HepG2 (cell line): ENCODE data around the gene MYL6. TPM values are rescaled to one million over a fixed set of nuclear protein-coding genes. Genes with fewer than 3 reads are reported as not detected.
A peak's percentile ranks its signal among the peaks of the same experiment; 100 is the strongest.

Source experiments
- ATAC-seq: fragments of 200-7000 bp; cut with Tn5 transposase; 3 replicates; pipeline ENCODE4 v1.9.1; 2020; ENCODE audit warnings: mild to moderate bottlenecking, moderate library complexity
- BruUV-seq: library from RNA; stranded (reverse); fragments of 400-500 nt; replicated peaks from 2 replicates; lab custom pipeline; 2021; lab: Mats Ljungman, UMichigan
- CTCF ChIA-PET: fragments of 300-600 bp; formaldehyde crosslinking; extraction: SDS; loops from one replicate; lab custom pipeline; 2021; ENCODE audit warnings: low total read pairs, inconsistent platforms, low intra/inter-chr PET ratio; lab: Yijun Ruan, JAX
- POLR2A ChIA-PET: fragments of 350-600 bp; sonication (Branson Sonifier 250); formaldehyde crosslinking; loops from one replicate; lab custom pipeline; 2020; ENCODE audit warnings: antibody characterized with exemption, inconsistent platforms; lab: Yijun Ruan, JAX
- DNase-seq: peaks from one replicate; pipeline ENCODE4 v3.0.0-alpha.2; 2015; ENCODE audit warnings: low spot score
- FAIRE-seq: peaks from 3 replicates; lab custom pipeline; 2011; peaks lifted over from hg19 to GRCh38; lab: Jason Lieb, UNC
- H2AFZ ChIP-seq: one replicate; pipeline ENCODE4 v1.6.1; 2011; ENCODE audit warnings: low read length, inconsistent platforms
- H3K27ac ChIP-seq: fragments of 300-600 bp; 3 replicates; pipeline ENCODE4 v1.8.0; 2011; ENCODE audit warnings: mixed run types, mild to moderate bottlenecking, mixed read lengths, low read length, inconsistent platforms; ENCODE audit not compliant: insufficient read depth; ENCODE audit errors: extremely low read length
- H3K27me3 ChIP-seq, 2 experiments: fragments of 200-600 bp in 1 of 2; 2 replicates in 1 of 2; 3 replicates in 1 of 2; pipeline versions ENCODE4 v1.6.0 to v1.8.0; 2011; ENCODE audit warnings: low read length in 2 of 2, mild to moderate bottlenecking in 2 of 2, moderate library complexity in 2 of 2, inconsistent platforms in 1 of 2; ENCODE audit not compliant: insufficient read depth in 2 of 2, control insufficient read depth in 1 of 2
- H3K36me3 ChIP-seq, 2 experiments: fragments of 200-600 bp in 1 of 2; replicated peaks in 1 of 2; 2 replicates in 1 of 2; 3 replicates in 1 of 2; pipeline versions ENCODE4 v1.5.1 to v1.8.0; 2011; ENCODE audit warnings: low read length in 2 of 2, inconsistent platforms in 1 of 2; ENCODE audit not compliant: insufficient read depth in 2 of 2, control insufficient read depth in 1 of 2
- H3K4me1 ChIP-seq: 2 replicates; pipeline ENCODE4 v1.5.1; 2012; ENCODE audit warnings: low read length, inconsistent platforms; ENCODE audit not compliant: insufficient read depth
- H3K4me2 ChIP-seq: 2 replicates; pipeline ENCODE4 v1.6.0; 2011; ENCODE audit warnings: low read depth, low read length, inconsistent platforms
- H3K4me3 ChIP-seq, 3 experiments: fragments of 200-600 bp in 1 of 3; sonication (generic), shearing (Covaris generic) in 1 of 3; replicated peaks in 1 of 3; 2 replicates each; pipeline ENCODE4 v1.5.1; 2011 to 2016; ENCODE audit warnings: low read length in 3 of 3, inconsistent platforms in 2 of 3, low read depth in 2 of 3, mild to moderate bottlenecking in 2 of 3, control low read depth in 1 of 3, mixed read lengths in 1 of 3; ENCODE audit not compliant: insufficient read depth in 1 of 3
- H3K79me2 ChIP-seq: one replicate; pipeline ENCODE4 v1.6.1; 2011; ENCODE audit warnings: low read length, inconsistent platforms; ENCODE audit not compliant: insufficient read depth
- H3K9ac ChIP-seq: 2 replicates; pipeline ENCODE4 v1.6.0; 2011; ENCODE audit warnings: mild to moderate bottlenecking, low read depth, low read length, inconsistent platforms; ENCODE audit not compliant: insufficient read depth
- H3K9me3 ChIP-seq: 2 replicates; pipeline ENCODE4 v1.5.1; 2012; ENCODE audit warnings: mild to moderate bottlenecking, low read length
- H4K20me1 ChIP-seq: 2 replicates; pipeline ENCODE4 v1.6.0; 2011; ENCODE audit warnings: inconsistent platforms, mild to moderate bottlenecking, low read length, moderate library complexity; ENCODE audit not compliant: insufficient read depth
- AGO2 ChIP-seq: fragments of 200-400 bp; formaldehyde crosslinking; optimal IDR thresholded peaks from 2 replicates; pipeline ENCODE3; 2017; ENCODE audit warnings: mild to moderate bottlenecking, low read depth, low read length, moderate library complexity
- IKZF1 ChIP-seq: fragments of 450-650 bp; IDR thresholded peaks from 2 replicates; pipeline ENCODE4 v1.7.1; 2016
- NR2C2 ChIP-seq: sonication (generic); formaldehyde crosslinking; IDR thresholded peaks from 2 replicates; pipeline ENCODE4 v1.4.0; 2020; ENCODE audit warnings: missing genetic modification reagents, mild to moderate bottlenecking, moderate library complexity, borderline replicate concordance
- POLR2A ChIP-seq, 2 experiments: IDR thresholded peaks; 2 replicates each; pipeline ENCODE4 v1.6.1; 2011; ENCODE audit warnings: low read depth in 2 of 2, low read length in 2 of 2, mild to moderate bottlenecking in 1 of 2, moderate library complexity in 1 of 2; ENCODE audit not compliant: insufficient read depth in 1 of 2
- POLR2AphosphoS5 ChIP-seq: IDR thresholded peaks from 2 replicates; pipeline ENCODE4 v1.6.1; 2012; ENCODE audit warnings: low read depth, low read length
- POLR2G ChIP-seq: fragments of 200-400 bp; formaldehyde crosslinking; IDR thresholded peaks from 2 replicates; pipeline ENCODE4 v1.6.1; 2018; ENCODE audit warnings: mild to moderate bottlenecking, low read depth, low read length, moderate library complexity
- RBFOX2 ChIP-seq: fragments of 200-400 bp; formaldehyde crosslinking; IDR thresholded peaks from 2 replicates; pipeline ENCODE4 v1.6.1; 2017; ENCODE audit warnings: low read depth, mild to moderate bottlenecking, low read length
- RBM22 ChIP-seq: fragments of 200-400 bp; formaldehyde crosslinking; optimal IDR thresholded peaks from 2 replicates; pipeline ENCODE3; 2017; ENCODE audit warnings: mild to moderate bottlenecking, low read length, moderate library complexity
- SETDB1 ChIP-seq: sonication (generic); formaldehyde crosslinking; IDR thresholded peaks from 2 replicates; pipeline ENCODE4 v1.5.1; 2020; ENCODE audit warnings: missing genetic modification reagents, mild to moderate bottlenecking, borderline replicate concordance
- SSRP1 ChIP-seq: IDR thresholded peaks from 2 replicates; pipeline ENCODE4 v1.6.1; 2016; ENCODE audit warnings: control low read depth
- TERF1 ChIP-seq: sonication (generic); formaldehyde crosslinking; IDR thresholded peaks from 2 replicates; pipeline ENCODE4 v1.8.0; 2022; ENCODE audit warnings: mild to moderate bottlenecking, missing genetic modification reagents, moderate library complexity
- WGBS: methylation state at CpG from one replicate; pipeline ENCODE4 v1.1.6; 2017; ENCODE audit warnings: low lambda C conversion rate; 5-methylcytosine and 5-hydroxymethylcytosine counted together
- in situ Hi-C: cut with HindIII; loops from 2 replicates; pipeline ENCODE4 v1.10.0; 2017; ENCODE audit warnings: low pct_unique_long_range_greater_than_20kb; ENCODE audit not compliant: extremely low pct_ligation_motif_present
- intact Hi-C: fragments of 100-400 bp; cut with micrococcal nuclease; formaldehyde crosslinking; loops from one replicate; pipeline ENCODE4 v1.10.0; 2022; ENCODE audit not compliant: unreplicated experiment
- polyA plus RNA-seq, 8 experiments: library from polyadenylated mRNA; depleted of rRNA in 3 of 8; stranded (reverse) in 7 of 8; unstranded in 1 of 8; fragments of >200 nt; fragmentation: Illumina TruSeq in 4 of 8; extraction: Trizol in 4 of 8; gene quantifications; 2 replicates each; pipeline versions ENCODE4 v1.2.1 to v1.2.3, GENCODE V29; 2011 to 2016; ENCODE audit warnings: low read depth in 4 of 8, missing spikeins in 1 of 8, mixed read lengths in 1 of 8; ENCODE audit not compliant: insufficient read depth in 1 of 8
- total RNA-seq, 5 experiments: library from RNA; depleted of rRNA; stranded (reverse); fragments of >200 nt; fragmentation: Illumina TruSeq; extraction: Trizol; gene quantifications; 2 replicates each; pipeline ENCODE4 v1.2.3, GENCODE V29; 2016; ENCODE audit warnings: low read depth in 1 of 5
- TF ChIP-seq, protein P1 (sequence below): sonication (generic); formaldehyde crosslinking; IDR thresholded peaks from 2 replicates; pipeline ENCODE4 v1.5.0; 2020; ENCODE audit warnings: mild to moderate bottlenecking, missing genetic modification reagents

Gene MYL6
- total and polyA plus RNA-seq, 2 of the 13 experiments (the other 11 are each of a cell fraction or from before 2014, with no cell fraction given): 1,127 to 1,192 TPM

DNA sequence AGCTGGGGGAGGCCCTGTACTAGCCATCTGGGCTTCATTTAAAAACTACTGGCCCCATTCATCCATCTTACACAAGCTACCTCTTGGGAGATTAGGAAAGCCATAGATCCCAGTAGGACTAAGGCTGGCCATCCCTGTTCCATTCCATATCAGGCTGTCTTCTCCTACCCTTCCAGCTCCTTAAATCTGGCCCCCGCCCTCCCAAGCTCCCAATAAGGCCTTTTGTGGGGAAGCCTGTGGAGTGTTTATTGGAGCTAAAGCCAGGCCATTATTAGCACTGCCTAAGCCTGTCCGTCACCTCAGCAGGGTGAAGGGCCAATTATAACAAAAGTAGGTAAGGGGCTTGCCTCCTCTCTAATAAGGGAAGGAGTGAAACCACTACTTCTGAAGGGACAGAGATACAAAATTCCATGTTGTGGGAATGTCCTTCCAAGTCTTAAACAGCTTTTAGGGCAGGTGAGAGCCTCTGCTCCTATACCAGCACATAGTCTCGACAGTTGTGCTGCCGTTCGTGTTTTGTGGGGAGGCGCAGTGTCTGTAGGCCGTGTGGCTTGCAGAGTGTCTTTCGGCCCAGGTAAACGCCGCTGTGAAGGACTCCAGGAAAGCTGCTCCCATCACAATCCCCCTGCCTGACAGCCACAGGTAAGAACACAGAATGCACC, 3.7 kb downstream of the MYL6 start:
- ATAC-seq: no peak

GRCh38 chr12:56162468-56163290, 4.5 kb downstream of the MYL6 start:
- in situ Hi-C loops (no loop called here), intact Hi-C loops (no loop called here)
- ChIA-PET CTCF (no interaction called here), POLR2A (interaction anchor here (0.7 to 3.3 kb wide), 8 partner anchors 11 to 59 kb away, joined by 3 to 20 read pairs (median 6); partner anchors contain the start of genes ESYT1, RNF41, SMARCC2 and ZC3H10)
- no peak for ATAC-seq
- Histone ChIP-seq H3K36me3 (peaks cover 33 to 60% of the 10 kb centered on the region in 2 experiments), H3K9ac (no peak overlapping the region), H2AFZ (no peak overlapping the region), H3K4me1 (peaks cover 28% of the 10 kb centered on the region), H3K27me3 (no peaks in the 10 kb centered on the region; a peak in 1 of 5 replicates), H3K4me2 (no peak overlapping the region), H3K27ac (no peak overlapping the region), H3K79me2 (peaks cover 25% of the 10 kb centered on the region), H3K4me3 (no peak overlapping the region), H4K20me1 (peaks cover 28% of the 10 kb centered on the region), H3K9me3 (no peaks in the 10 kb centered on the region)
- FAIRE-seq: no peak
- TF ChIP-seq RBM22 (peak; percentile 49), POLR2A (IDR thresholded peaks at IDR 0.05; ENCODE audit: insufficient read depth in 1 of 2, low read depth in 2 of 2, low read length in 2 of 2) (peak; percentile 45 to 51; a peak in 3 of 4 replicates), POLR2G (peak; percentile 53; the same call in 1 of the 2 replicates), TERF1 (CRISPR knock-in tag) (no peak), POLR2AphosphoS5 (peak; percentile 42; the same call in 1 of the 2 replicates), RBFOX2 (0 out of 2 replicates have a peak, but pooled peaks have one; percentile 19)
- TF ChIP-seq, protein P1, sequence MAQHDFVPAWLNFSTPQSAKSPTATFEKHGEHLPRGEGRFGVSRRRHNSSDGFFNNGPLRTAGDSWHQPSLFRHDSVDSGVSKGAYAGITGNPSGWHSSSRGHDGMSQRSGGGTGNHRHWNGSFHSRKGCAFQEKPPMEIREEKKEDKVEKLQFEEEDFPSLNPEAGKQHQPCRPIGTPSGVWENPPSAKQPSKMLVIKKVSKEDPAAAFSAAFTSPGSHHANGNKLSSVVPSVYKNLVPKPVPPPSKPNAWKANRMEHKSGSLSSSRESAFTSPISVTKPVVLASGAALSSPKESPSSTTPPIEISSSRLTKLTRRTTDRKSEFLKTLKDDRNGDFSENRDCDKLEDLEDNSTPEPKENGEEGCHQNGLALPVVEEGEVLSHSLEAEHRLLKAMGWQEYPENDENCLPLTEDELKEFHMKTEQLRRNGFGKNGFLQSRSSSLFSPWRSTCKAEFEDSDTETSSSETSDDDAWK (CRISPR knock-in tag): no peak
- DNase-seq: no peak
- WGBS: 95% methylated on average over 11 of the region's 11 CpGs
- TSS peak; percentile 34 for BruUV-seq

More for the DNA sequence above, 3.7 kb downstream of the MYL6 start:
- Histone ChIP-seq H3K79me2 (peaks cover 25% of the 10 kb centered on the region), H3K9me3 (no peaks in the 10 kb centered on the region), H3K27me3 (no peaks in the 10 kb centered on the region; a peak in 1 of 5 replicates), H3K9ac (no peak overlapping the region), H3K27ac (no peak overlapping the region), H4K20me1 (peaks cover 28% of the 10 kb centered on the region), H3K36me3 (peaks cover 29 to 56% of the 10 kb centered on the region in 2 experiments), H2AFZ (no peak overlapping the region), H3K4me2 (no peak overlapping the region), H3K4me1 (peaks cover 36% of the 10 kb centered on the region), H3K4me3 (no peak overlapping the region)
- in situ Hi-C loops: no loop called here
- no peak for FAIRE-seq
- POLR2A ChIA-PET: interaction anchor here (0.8 to 3.3 kb wide), 11 partner anchors 10 to 60 kb away, joined by 3 to 20 read pairs (median 6); partner anchors contain the start of genes ESYT1, MYL6B, RNF41 and SMARCC2
- TF ChIP-seq SSRP1 (CRISPR knock-in tag): peak; percentile 80; the same call in 1 of the 2 replicates
- TF ChIP-seq POLR2AphosphoS5: peak; percentile 32
- TF ChIP-seq RBFOX2: 0 out of 2 replicates have a peak, but pooled peaks have one; percentile 3
- no peak for TF ChIP-seq SETDB1 (CRISPR knock-in tag)
- TF ChIP-seq POLR2G: peak; percentile 9; the same call in 1 of the 2 replicates
- TF ChIP-seq NR2C2: no peak
- TF ChIP-seq AGO2: peak; percentile 50
- TF ChIP-seq POLR2A (IDR thresholded peaks at IDR 0.05; ENCODE audit: insufficient read depth in 1 of 2, low read depth in 2 of 2, low read length in 2 of 2): peak in 1 of 2 experiments; percentile 11; a peak in 1 of 4 replicates
- TF ChIP-seq IKZF1: no peak
- peak; percentile 12 for TF ChIP-seq RBM22
- intact Hi-C loops: no loop called here
- CTCF ChIA-PET: no interaction called here
- WGBS: 97% methylated on average over 10 of the region's 10 CpGs
- no peak for DNase-seq
- no TSS peak for BruUV-seq
